ENCODE data around the gene ULK1.
"Not testable (repeated sequence)": the region's sequence is repeated elsewhere in the genome, so short reads cannot be mapped to it uniquely, and the experiment has no call there.

- TF ChIP-seq TAF1 (IDR thresholded peaks at IDR 0.05; ENCODE audit: low read depth); EP300 (conservative IDR thresholded peaks at IDR 0.05; ENCODE audit: poor library complexity, severe bottlenecking); RAD21 (conservative IDR thresholded peaks at IDR 0.05); EZH2 (IDR thresholded peaks at IDR 0.05; ENCODE audit: borderline replicate concordance, insufficient read depth, low read length, poor library complexity, severe bottlenecking): not testable (repeated sequence)
- TF ChIP-seq, protein P1, sequence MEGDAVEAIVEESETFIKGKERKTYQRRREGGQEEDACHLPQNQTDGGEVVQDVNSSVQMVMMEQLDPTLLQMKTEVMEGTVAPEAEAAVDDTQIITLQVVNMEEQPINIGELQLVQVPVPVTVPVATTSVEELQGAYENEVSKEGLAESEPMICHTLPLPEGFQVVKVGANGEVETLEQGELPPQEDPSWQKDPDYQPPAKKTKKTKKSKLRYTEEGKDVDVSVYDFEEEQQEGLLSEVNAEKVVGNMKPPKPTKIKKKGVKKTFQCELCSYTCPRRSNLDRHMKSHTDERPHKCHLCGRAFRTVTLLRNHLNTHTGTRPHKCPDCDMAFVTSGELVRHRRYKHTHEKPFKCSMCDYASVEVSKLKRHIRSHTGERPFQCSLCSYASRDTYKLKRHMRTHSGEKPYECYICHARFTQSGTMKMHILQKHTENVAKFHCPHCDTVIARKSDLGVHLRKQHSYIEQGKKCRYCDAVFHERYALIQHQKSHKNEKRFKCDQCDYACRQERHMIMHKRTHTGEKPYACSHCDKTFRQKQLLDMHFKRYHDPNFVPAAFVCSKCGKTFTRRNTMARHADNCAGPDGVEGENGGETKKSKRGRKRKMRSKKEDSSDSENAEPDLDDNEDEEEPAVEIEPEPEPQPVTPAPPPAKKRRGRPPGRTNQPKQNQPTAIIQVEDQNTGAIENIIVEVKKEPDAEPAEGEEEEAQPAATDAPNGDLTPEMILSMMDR (IDR thresholded peaks at IDR 0.05; ENCODE audit: poor library complexity, severe bottlenecking) = not testable (repeated sequence)
These were observed 16.0 kb upstream of the ULK1 start for GRCh38 chr12:131878436-131878835.
